IMR-90 (cell line): ENCODE data around the gene TMTC1. TPM values are rescaled to one million over a fixed set of nuclear protein-coding genes. Genes with fewer than 3 reads are reported as not detected.

Experiments used
- ATAC-seq: fragments of 200-7000 bp; cut with Tn5 transposase; 2 replicates; pipeline ENCODE4 v1.9.1; 2020; ENCODE audit warnings: low read depth, mild to moderate bottlenecking, moderate library complexity
- BruUV-seq: library from RNA; stranded (reverse); fragments of 400-500 nt; replicated peaks from 2 replicates; lab custom pipeline; 2021; lab: Mats Ljungman, UMichigan
- CTCF ChIA-PET: fragments of 300-600 bp; formaldehyde crosslinking; extraction: SDS; loops from one replicate; lab custom pipeline; 2021; ENCODE audit warnings: antibody characterized with exemption; lab: Yijun Ruan, JAX
- POLR2A ChIA-PET: fragments of 300-600 bp; sonication (Branson Sonifier 250); formaldehyde crosslinking; loops from one replicate; lab custom pipeline; 2022; ENCODE audit warnings: antibody characterized with exemption; ENCODE audit not compliant: unreplicated experiment; lab: Charles Lee
- DNase-seq: peaks from one replicate; pipeline ENCODE4 v3.0.0; 2013
- H2AFZ ChIP-seq: replicated peaks from 2 replicates; pipeline ENCODE3; 2013; ENCODE audit warnings: low read length, mild to moderate bottlenecking; ENCODE audit not compliant: poor library complexity
- H2AK5ac ChIP-seq: 2 replicates; pipeline ENCODE4 v1.6.1; 2013; ENCODE audit warnings: low read depth, low read length, inconsistent platforms
- H2AK9ac ChIP-seq: replicated peaks from 2 replicates; pipeline ENCODE3; 2013; ENCODE audit warnings: mild to moderate bottlenecking, low read depth, low read length, moderate library complexity; ENCODE audit not compliant: poor library complexity
- H2BK120ac ChIP-seq: 2 replicates; pipeline ENCODE4 v1.6.1; 2013; ENCODE audit warnings: low read depth, low read length, inconsistent platforms
- H2BK15ac ChIP-seq: 3 replicates; pipeline ENCODE4 v1.6.1; 2013; ENCODE audit warnings: low read depth, low read length, inconsistent platforms
- H2BK20ac ChIP-seq: 2 replicates; pipeline ENCODE4 v1.6.1; 2013; ENCODE audit warnings: low read depth, mild to moderate bottlenecking, inconsistent platforms, low read length, moderate library complexity
- H2BK5ac ChIP-seq: 2 replicates; pipeline ENCODE4 v1.6.1; 2013; ENCODE audit warnings: mild to moderate bottlenecking, low read depth, low read length, inconsistent platforms; ENCODE audit not compliant: poor library complexity, severe bottlenecking
- H3K14ac ChIP-seq: replicated peaks from 2 replicates; pipeline ENCODE4 v1.6.1; 2013; ENCODE audit warnings: low read depth, low read length, inconsistent platforms
- H3K18ac ChIP-seq: 2 replicates; pipeline ENCODE4 v1.6.1; 2013; ENCODE audit warnings: low read depth, low read length, control low read depth
- H3K23ac ChIP-seq: 2 replicates; pipeline ENCODE4 v1.6.1; 2013; ENCODE audit warnings: low read depth, low read length, inconsistent platforms
- H3K27ac ChIP-seq: 2 replicates; pipeline ENCODE4 v1.5.1; 2013; ENCODE audit warnings: mild to moderate bottlenecking, control low read depth, low read length; ENCODE audit not compliant: insufficient read depth
- H3K27me3 ChIP-seq: 2 replicates; pipeline ENCODE4 v1.6.1; 2013; ENCODE audit warnings: low read length; ENCODE audit not compliant: control insufficient read depth, insufficient read depth
- H3K36me3 ChIP-seq: 2 replicates; pipeline ENCODE4 v1.6.1; 2013; ENCODE audit warnings: low read length, mixed read lengths; ENCODE audit not compliant: control insufficient read depth, insufficient read depth
- H3K4ac ChIP-seq: 2 replicates; pipeline ENCODE4 v1.6.1; 2013; ENCODE audit warnings: low read depth, low read length, inconsistent platforms
- H3K4me1 ChIP-seq: 2 replicates; pipeline ENCODE4 v1.6.1; 2013; ENCODE audit warnings: low read length, mixed read lengths; ENCODE audit not compliant: control insufficient read depth, insufficient read depth
- H3K4me2 ChIP-seq: 2 replicates; pipeline ENCODE4 v1.6.1; 2013; ENCODE audit warnings: low read depth, mild to moderate bottlenecking, control low read depth, low read length, moderate library complexity
- H3K4me3 ChIP-seq: 2 replicates; pipeline ENCODE4 v1.5.1; 2013; ENCODE audit warnings: low read depth, mild to moderate bottlenecking, control low read depth, low read length, moderate library complexity; ENCODE audit not compliant: insufficient read depth
- H3K56ac ChIP-seq: 2 replicates; pipeline ENCODE4 v1.6.1; 2013; ENCODE audit warnings: low read length, inconsistent platforms; ENCODE audit not compliant: insufficient read depth; ENCODE audit errors: extremely low read depth
- H3K79me1 ChIP-seq, 2 experiments: 2 replicates each; pipeline ENCODE4 v1.6.1; 2013; ENCODE audit warnings: low read length in 2 of 2, inconsistent platforms in 1 of 2, low read depth in 1 of 2
- H3K9ac ChIP-seq: 2 replicates; pipeline ENCODE4 v1.6.1; 2013; ENCODE audit warnings: low read depth, low read length, control low read depth
- H3K9me1 ChIP-seq: 2 replicates; pipeline ENCODE4 v1.6.1; 2013; ENCODE audit warnings: low read length, inconsistent platforms; ENCODE audit not compliant: insufficient read depth
- H3K9me3 ChIP-seq: 2 replicates; pipeline ENCODE4 v1.6.1; 2013; ENCODE audit warnings: low read length; ENCODE audit not compliant: control insufficient read depth, insufficient read depth
- H4K20me1 ChIP-seq: 2 replicates; pipeline ENCODE4 v1.6.1; 2013; ENCODE audit warnings: low read length, inconsistent platforms; ENCODE audit not compliant: insufficient read depth
- H4K5ac ChIP-seq: 2 replicates; pipeline ENCODE4 v1.6.1; 2013; ENCODE audit warnings: mild to moderate bottlenecking, low read depth, low read length, control low read depth
- H4K8ac ChIP-seq, 2 experiments: 2 replicates each; pipeline ENCODE4 v1.6.1; 2013; ENCODE audit warnings: low read depth in 2 of 2, low read length in 2 of 2, control low read depth in 1 of 2, inconsistent platforms in 1 of 2
- H4K91ac ChIP-seq: 2 replicates; pipeline ENCODE4 v1.6.1; 2013; ENCODE audit warnings: low read depth, low read length, inconsistent platforms; ENCODE audit not compliant: insufficient read depth
- BHLHE40 ChIP-seq: fragments of 150-350 bp; IDR thresholded peaks from 2 replicates; pipeline ENCODE4 v1.6.1; 2016; ENCODE audit warnings: mild to moderate bottlenecking, low read depth, low read length
- CEBPB ChIP-seq: IDR thresholded peaks from 2 replicates; pipeline ENCODE4 v1.6.1; 2012; ENCODE audit warnings: low read depth, low read length, improper control_type of control experiment
- CHD1 ChIP-seq: IDR thresholded peaks from 2 replicates; pipeline ENCODE4 v1.6.1; 2012; ENCODE audit warnings: low read depth, low read length, improper control_type of control experiment
- ELK1 ChIP-seq: fragments of 150-350 bp; IDR thresholded peaks from 2 replicates; pipeline ENCODE4 v1.6.1; 2016; ENCODE audit warnings: low read depth, mild to moderate bottlenecking, low read length, moderate library complexity, borderline replicate concordance
- FOS ChIP-seq: fragments of 150-350 bp; IDR thresholded peaks from 2 replicates; pipeline ENCODE4 v1.6.1; 2016; ENCODE audit warnings: low read depth, low read length
- MAFK ChIP-seq: IDR thresholded peaks from 2 replicates; pipeline ENCODE4 v1.6.1; 2012; ENCODE audit warnings: low read depth, low read length, improper control_type of control experiment
- MAZ ChIP-seq: IDR thresholded peaks from 2 replicates; pipeline ENCODE4 v1.6.1; 2012; ENCODE audit warnings: low read depth, mild to moderate bottlenecking, low read length, improper control_type of control experiment, moderate library complexity, borderline replicate concordance
- MXI1 ChIP-seq: IDR thresholded peaks from 2 replicates; pipeline ENCODE4 v1.6.1; 2012; ENCODE audit warnings: low read depth, mild to moderate bottlenecking, low read length, moderate library complexity, borderline replicate concordance
- NFE2L2 ChIP-seq: fragments of 150-350 bp; IDR thresholded peaks from 2 replicates; pipeline ENCODE4 v1.6.1; 2016; ENCODE audit warnings: low read depth, mild to moderate bottlenecking, low read length
- POLR2A ChIP-seq: IDR thresholded peaks from 2 replicates; pipeline ENCODE4 v1.6.1; 2012; ENCODE audit warnings: mild to moderate bottlenecking, low read depth, low read length
- RAD21 ChIP-seq: IDR thresholded peaks from 2 replicates; pipeline ENCODE4 v1.6.1; 2012; ENCODE audit warnings: low read length, improper control_type of control experiment
- RCOR1 ChIP-seq: IDR thresholded peaks from 2 replicates; pipeline ENCODE4 v1.6.1; 2012; ENCODE audit warnings: mild to moderate bottlenecking, low read length, improper control_type of control experiment; ENCODE audit not compliant: insufficient replicate concordance
- RFX5 ChIP-seq: IDR thresholded peaks from 2 replicates; pipeline ENCODE4 v1.8.0; 2012; ENCODE audit warnings: low read depth, mild to moderate bottlenecking, low read length, moderate library complexity
- SMC3 ChIP-seq: fragments of 150-350 bp; IDR thresholded peaks from 2 replicates; pipeline ENCODE4 v1.6.1; 2016; ENCODE audit warnings: low read depth, mild to moderate bottlenecking, antibody characterized with exemption, low read length, moderate library complexity
- USF2 ChIP-seq: fragments of 150-350 bp; IDR thresholded peaks from 2 replicates; pipeline ENCODE4 v1.6.1; 2017; ENCODE audit warnings: mild to moderate bottlenecking, antibody characterized with exemption, low read length, low read depth
- WGBS, 2 experiments: methylation state at CpG; one replicate each; pipeline versions ENCODE4 v1.1.5 to v1.1.7; 2013; ENCODE audit warnings: missing lambda C conversion rate in 2 of 2; ENCODE audit not compliant: insufficient read length in 1 of 2; ENCODE audit errors: extremely low coverage in 2 of 2; 5-methylcytosine and 5-hydroxymethylcytosine counted together
- dilution Hi-C: fragments of 300-500 bp; cut with HindIII; formaldehyde crosslinking; loops from one replicate; pipeline ENCODE4 v1.14.3; 2018; ENCODE audit warnings: low sequenced_read_pairs; ENCODE audit not compliant: unreplicated experiment
- in situ Hi-C: fragments of 300-500 bp; cut with MboI; formaldehyde crosslinking; loops from 3 replicates; pipeline ENCODE4 v1.14.3; 2019; ENCODE audit warnings: low sequenced_read_pairs, inconsistent platforms, mixed read lengths
- intact Hi-C: fragments of 100-400 bp; cut with micrococcal nuclease; formaldehyde crosslinking; loops from 2 replicates; pipeline ENCODE4 v1.10.0; 2022
- polyA plus RNA-seq, 3 experiments: library from polyadenylated mRNA; depleted of rRNA; stranded (reverse); fragments of >200 nt; gene quantifications; 2 replicates each; pipeline ENCODE4 v1.2.3, GENCODE V29; 2012; ENCODE audit warnings: low replicate concordance in 1 of 3
- total RNA-seq: library from RNA; depleted of rRNA; stranded (reverse); fragments of >200 nt; gene quantifications from 2 replicates; pipeline ENCODE4 v1.2.3, GENCODE V29; 2012
- TF ChIP-seq, protein P1 (sequence below): conservative IDR thresholded peaks from 2 replicates; pipeline ENCODE4 v1.5.1; 2012; ENCODE audit warnings: mild to moderate bottlenecking, low read depth, low read length, improper control_type of control experiment

The TMTC1 gene
- total and polyA plus RNA-seq, 2 of the 4 experiments (the other 2 are of a cell fraction) = 12.5 to 36.4 TPM

DNA sequence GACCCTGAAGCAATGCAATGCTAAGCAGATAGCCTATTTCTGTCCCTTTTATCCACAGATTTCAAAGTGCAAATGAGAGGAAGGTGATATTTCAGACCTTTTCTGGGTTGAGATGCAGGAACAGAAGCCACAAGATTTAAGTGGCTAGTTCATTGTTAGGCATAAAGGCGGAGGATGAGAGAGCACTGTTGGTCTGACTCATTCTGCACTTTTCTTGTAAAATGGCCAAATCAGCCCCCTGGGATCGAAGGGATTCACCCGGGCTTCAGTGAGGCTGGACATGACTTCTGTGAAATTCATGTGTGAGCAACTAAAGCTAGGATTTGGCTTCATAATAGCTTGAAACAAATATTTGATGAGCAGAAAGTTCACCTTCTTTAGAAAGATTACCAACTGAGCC, 184.4 kb downstream of the TMTC1 start:
- Histone ChIP-seq H3K23ac (no peak overlapping the region), H3K14ac (0 out of 2 replicates have a peak overlapping the region, but pooled peaks have one; percentile 31), H3K9me3 (no peaks in the 10 kb centered on the region), H2BK15ac (no peak overlapping the region), H2AK5ac (no peak overlapping the region), H4K20me1 (no peaks in the 10 kb centered on the region), H4K8ac (no peak overlapping the region), H3K4ac (no peak overlapping the region), H3K4me2 (no peak overlapping the region), H4K5ac (no peak overlapping the region), H3K9ac (no peak overlapping the region), H3K9me1 (no peaks in the 10 kb centered on the region), H3K27me3 (no peaks in the 10 kb centered on the region), H3K36me3 (peaks cover 17% of the 10 kb centered on the region), H2BK20ac (0 out of 2 replicates have a peak overlapping the region, but pooled peaks have one; percentile 26), H3K56ac (no peak overlapping the region), H2AK9ac (no peak overlapping the region), H4K91ac (no peak overlapping the region), H3K18ac (no peak overlapping the region), H2BK120ac (no peak overlapping the region), H2BK5ac (no peak overlapping the region), H3K27ac (no peak overlapping the region), H3K4me1 (no peaks in the 10 kb centered on the region), H3K79me1 (no peaks in the 10 kb centered on the region), H3K4me3 (no peak overlapping the region), H2AFZ (no peak overlapping the region)
- ATAC-seq (peak; percentile 63), DNase-seq (peak; percentile 44)
- in situ Hi-C loops (no loop called here), dilution Hi-C loops (no loop called here), intact Hi-C loops (no loop called here)
- no TSS peak for BruUV-seq
- CTCF ChIA-PET = no interaction called here
- POLR2A ChIA-PET = no interaction called here
- 63% methylated on average over 3 of the region's 3 CpGs; no CpG with 5 or more reads in 1 of the 2 experiments for WGBS, 2 experiments
- TF ChIP-seq MAZ (no peak), NFE2L2 (no peak), MXI1 (no peak), RCOR1 (no peak), USF2 (no peak), SMC3 (no peak), BHLHE40 (no peak), POLR2A (no peak), ELK1 (no peak), FOS (no peak), CHD1 (no peak), MAFK (no peak), RAD21 (no peak), CEBPB (no peak), RFX5 (no peak)
- TF ChIP-seq, protein P1, sequence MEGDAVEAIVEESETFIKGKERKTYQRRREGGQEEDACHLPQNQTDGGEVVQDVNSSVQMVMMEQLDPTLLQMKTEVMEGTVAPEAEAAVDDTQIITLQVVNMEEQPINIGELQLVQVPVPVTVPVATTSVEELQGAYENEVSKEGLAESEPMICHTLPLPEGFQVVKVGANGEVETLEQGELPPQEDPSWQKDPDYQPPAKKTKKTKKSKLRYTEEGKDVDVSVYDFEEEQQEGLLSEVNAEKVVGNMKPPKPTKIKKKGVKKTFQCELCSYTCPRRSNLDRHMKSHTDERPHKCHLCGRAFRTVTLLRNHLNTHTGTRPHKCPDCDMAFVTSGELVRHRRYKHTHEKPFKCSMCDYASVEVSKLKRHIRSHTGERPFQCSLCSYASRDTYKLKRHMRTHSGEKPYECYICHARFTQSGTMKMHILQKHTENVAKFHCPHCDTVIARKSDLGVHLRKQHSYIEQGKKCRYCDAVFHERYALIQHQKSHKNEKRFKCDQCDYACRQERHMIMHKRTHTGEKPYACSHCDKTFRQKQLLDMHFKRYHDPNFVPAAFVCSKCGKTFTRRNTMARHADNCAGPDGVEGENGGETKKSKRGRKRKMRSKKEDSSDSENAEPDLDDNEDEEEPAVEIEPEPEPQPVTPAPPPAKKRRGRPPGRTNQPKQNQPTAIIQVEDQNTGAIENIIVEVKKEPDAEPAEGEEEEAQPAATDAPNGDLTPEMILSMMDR = no peak
